HUDEP-2 (cell line): Measurements from ENCODE around the gene CHRNA10.
"Not testable (repeated sequence)": the region's sequence is repeated elsewhere in the genome, so short reads cannot be mapped to it uniquely, and the experiment has no call there.

Source experiments
- DNase-seq, 76 experiments: peaks; one replicate each; lab custom pipeline; 2025; ENCODE audit not compliant: unreplicated experiment in 76 of 76; lab: John Stamatoyannopoulos, UW

CHRNA10 gene

DNA sequence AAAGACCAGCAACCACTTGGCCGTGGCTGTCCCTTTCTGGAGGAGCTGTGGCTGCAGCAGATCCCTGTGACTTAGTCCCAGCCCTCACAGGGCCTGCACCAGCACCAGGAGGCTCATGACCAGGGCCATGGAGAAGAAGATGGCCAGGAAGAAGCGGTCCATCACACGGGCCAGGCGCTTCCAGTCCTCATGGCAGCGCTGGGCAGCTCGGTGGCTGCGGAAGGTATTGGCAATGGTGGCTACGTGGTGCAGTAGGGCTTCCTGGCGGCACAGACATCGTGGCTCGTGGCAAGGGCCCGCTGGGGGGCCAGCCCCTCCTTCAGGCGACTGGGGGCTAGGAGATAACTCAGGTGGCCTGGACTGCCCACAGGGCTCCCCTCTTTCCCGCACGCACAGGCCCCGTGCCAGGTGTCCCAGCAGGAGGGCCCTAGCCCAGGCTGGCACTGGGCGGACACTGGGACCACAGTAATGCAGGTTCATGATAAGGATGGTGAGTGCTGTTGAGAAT lies 5.1 kb downstream of the CHRNA10 start:
- DNase-seq, result no peak

DNA sequence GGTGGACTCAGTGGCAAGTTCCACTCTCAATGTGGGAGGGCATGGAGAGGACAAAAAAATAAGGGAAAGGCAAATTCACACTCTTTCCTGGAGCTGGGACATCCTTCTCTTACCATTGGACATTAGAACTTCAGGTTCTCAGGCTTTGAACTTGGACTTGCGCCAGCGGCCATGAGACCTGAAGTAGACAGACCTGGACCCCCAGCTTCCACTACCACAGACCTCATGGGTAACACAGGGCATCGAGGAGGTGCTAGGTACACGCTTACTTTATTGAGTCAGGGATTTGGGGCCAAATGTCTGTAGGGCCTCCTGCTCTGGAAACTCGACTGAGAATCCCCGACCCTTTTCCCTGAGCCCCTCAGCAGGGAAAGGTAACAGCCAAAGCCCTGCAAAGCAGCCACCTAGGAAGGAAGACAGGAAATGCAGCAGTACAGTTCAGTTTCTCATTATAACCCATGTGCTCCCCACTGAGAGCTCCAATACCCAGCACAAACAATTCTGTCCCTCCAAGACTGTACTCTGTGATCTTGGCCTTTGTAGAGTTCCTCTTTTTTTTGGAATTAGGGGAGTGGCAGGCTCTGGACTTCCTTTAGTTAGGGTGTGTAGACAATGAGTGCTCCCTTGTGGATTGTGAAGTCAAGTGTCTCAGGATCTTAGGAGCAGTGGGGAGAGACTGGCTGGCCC lies 5.7 kb downstream of the CHRNA10 start:
- no peak for DNase-seq

DNA sequence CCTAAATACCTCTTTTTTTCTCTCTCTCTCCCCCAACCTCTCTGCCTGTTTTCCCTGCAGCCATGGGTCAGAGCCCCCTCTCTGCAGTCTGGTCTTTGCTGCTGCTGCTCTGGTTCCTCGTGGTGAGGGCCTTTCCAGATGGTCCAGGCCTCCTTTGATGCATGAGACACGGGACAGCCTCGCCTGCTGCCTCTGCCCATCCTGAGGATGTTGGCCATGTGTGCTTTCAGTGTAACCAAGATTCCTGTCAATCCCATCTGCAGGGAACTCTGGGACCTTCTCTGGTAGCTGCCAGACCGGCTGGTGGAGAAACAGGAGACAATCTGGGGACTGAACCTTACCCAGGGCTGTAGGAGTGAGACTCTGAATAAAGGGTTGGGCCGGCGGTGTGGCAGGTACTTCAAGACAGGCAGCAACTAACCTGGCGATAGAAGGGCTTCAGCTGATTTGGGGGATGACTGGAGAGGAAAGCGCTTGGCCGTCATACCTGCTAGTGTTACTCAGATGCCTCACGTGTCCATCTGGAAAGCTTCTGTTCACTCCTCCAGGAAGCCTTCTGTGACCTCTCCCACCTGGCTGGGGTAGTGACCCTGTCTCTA lies 7.1 kb downstream of the CHRNA10 start:
- DNase-seq, result no peak

DNA sequence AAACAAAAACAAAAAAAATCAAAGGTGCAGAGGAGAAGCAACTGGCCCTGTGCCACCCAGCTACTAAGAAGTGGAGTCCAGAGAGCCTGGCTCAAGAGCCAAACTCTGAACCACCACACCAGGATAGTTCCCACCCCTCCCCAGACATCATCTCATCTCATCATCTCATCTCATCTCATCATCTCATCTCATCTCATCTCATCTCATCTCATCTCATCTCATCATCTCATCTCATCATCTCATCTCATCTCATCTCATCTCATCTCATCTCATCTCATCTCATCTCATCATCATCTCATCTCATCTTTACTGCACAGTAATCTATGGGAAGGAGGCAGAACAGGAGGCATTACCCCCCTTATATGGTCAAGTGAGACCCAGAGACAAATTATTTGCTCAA lies 8.3 kb downstream of the CHRNA10 start:
- DNase-seq, result no peak

DNA sequence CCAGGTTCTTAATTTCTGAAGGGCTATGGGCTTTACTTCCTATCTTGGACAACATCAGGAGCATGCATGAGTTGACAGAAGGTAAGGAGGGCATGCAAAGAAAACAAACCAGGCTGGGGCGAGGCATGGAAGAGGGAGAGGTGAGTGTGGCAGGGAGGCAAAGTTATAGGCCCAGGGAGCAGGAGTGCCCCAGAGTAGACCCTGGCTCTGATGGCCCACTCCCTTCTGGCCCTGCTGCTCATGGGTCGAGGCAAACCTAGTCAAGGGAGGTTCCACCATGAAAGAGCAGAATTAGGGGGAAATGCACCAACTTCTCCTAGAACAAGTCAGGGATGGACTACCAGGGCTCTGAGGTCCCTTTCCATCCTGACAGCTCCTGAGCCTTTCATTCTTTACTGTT lies 10.2 kb downstream of the CHRNA10 start:
- no peak for DNase-seq

DNA sequence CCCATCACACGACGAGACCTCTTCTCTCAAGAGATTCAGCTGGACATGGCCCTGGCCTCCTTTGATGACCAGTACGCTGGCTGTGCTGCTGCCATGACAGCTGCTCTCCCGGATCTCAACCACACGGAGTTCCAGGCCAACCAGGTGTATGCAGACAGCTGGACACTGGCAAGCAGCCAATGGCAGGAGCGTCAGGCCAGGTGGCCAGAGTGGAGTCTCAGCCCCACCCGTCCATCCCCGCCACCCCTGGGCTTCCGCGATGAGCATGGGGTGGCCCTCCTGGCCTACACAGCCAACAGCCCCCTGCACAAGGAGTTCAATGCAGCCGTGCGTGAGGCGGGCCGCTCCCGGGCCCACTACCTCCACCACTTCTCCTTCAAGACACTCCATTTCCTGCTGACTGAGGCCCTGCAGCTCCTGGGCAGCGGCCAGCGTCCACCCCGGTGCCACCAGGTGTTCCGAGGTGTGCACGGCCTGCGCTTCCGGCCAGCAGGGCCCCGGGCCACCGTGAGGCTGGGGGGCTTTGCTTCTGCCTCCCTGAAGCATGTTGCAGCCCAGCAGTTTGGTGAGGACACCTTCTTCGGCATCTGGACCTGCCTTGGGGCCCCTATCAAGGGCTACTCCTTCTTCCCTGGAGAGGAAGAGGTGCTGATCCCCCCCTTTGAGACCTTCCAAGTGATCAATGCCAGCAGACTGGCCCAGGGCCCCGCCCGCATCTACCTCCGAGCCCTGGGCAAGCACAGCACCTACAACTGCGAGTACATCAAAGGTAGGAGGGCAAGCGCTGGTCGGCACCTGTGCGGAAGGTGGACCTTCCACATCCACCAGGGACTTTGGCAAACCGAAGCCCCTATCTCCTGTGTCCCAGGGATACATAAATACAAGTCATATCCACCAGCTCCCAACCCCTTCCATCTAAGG lies 11.3 kb downstream of the CHRNA10 start:
- DNase-seq, result no peak

DNA sequence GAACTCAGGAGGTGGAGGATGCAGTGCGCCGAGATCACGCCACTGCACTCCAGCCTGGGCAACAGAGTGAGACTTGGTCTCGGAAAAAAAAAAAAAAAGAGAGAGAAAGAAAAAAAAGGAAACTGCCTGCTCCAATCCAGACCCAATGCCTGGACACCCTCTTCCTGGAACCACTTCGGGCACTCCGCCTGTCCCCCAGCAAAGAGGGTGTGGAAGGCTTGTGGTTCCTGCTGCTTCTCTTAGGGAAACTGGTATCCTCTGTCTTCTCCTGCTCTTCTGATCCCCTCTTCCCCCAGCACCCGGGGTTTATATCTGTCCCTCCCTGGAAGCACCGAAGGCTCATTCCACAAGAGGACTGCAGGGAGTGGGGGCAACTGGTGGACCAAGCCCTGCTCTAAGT lies 12.9 kb downstream of the CHRNA10 start:
- no peak for DNase-seq

DNA sequence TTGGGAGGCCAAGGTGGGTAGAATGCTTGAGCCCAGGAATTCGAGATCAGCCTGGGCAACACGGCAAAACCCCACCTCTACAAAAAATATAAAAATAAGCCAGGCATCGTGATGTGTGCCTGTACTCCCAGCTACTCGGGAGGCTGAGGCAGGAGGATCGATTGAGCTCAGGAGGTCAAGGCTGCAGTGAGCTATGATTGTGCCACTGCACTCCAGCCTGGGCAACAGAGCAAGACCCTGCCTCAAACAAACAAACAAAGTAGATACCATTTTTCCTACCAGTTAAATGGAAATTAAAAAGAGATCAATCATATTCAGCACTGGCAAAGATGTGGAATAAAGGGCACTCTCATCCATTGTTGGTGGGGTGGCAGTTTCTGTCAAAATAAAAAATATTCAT lies 13.9 kb downstream of the CHRNA10 start:
- not testable (repeated sequence) for DNase-seq

DNA sequence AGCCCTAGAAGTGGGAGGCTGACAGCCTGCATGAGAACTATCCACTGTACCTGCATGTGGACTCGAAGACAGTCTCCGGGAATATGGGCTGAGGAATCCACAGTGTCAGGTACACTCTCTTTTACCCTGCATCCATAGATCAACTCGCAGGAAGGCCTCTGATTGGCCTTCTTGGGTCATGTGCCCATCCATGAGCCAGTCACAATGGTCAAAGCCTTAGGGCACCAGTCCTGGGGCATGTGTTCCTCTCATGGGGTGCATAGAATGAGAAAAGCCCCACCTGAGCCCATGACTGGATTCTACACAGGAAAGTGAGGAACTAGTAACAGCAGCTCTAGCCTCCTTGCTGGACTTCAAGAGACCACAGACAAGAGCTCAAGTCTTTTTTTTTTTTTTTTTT lies 15.6 kb downstream of the CHRNA10 start:
- DNase-seq, result no peak

DNA sequence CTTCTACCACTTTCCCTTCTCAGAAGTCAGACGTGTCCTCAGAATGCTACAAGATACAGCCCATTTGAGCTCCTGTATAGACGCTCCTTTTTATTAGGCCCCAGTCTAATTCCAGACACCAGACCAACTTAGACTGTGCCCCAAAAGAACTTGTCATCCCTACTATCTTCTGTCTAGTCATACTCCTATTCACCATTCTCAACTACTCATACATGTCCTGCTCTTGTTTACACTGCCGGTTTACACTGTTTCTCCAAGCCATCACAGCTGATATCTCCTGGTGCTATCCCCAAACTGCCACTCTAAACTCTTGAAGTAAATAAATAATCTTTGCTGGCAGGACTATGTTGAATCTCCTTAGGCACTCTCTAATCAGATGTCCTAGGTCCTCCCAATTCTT lies 18.7 kb downstream of the CHRNA10 start:
- DNase-seq, result not testable (repeated sequence)

DNA sequence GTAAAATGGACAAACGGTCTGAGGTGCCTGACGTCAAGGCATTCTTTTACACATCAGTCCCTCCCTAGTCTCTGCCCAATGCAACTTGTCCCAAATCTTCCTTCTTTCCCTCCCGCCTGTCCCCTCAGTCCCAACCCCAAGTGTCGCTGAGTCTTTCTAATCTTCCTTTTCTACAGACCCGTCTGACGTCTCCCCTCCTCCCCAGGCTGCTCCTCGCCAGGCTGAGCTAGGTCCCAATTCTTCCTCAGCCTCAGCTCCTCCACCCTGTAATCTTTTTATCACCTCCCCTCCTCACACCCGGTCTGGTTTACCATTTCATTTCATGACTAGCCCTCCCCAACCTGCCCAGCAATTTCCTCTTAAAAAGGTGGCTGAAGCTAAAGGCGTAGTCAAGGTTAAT lies 21.8 kb downstream of the CHRNA10 start:
- DNase-seq, result not testable (repeated sequence)

DNA sequence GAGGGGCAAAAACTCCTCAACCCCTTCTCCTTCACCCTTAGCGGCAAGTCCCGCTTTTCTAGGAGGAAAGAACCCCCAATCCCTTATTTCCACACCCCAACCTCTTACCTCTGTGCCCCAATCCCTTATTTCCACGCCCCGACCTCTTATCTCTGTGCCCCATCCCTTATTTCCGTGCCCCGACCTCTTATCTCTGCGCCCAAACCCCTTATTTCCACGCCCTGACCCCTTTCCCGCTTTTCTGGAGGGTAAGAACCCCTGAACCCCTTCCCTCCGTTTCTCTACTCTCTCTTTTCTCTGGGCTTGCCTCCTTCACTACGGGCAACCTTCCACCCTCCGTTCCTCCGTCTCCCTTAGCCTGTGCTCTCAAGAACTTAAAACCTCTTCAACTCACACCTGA lies 22.3 kb downstream of the CHRNA10 start:
- not testable (repeated sequence) for DNase-seq

DNA sequence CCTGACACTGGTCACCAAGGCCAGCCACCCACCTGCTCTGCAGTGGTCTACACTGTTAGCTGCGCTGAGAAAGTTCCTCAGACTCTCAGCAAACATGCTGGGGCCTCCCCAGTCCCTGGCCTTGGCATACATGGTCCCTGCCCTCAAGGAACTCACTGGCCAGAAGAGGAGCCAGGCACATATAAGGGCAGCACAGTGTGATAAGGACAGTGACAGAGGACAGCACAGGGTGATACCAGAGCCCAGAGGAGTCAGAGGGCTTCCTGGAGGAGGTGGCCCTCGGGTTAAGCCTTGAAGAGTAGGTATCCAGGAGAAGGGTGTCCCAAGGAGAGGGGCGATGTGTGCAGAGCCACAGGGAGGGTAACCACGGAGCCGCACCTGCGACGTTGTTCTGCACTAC lies 25.6 kb downstream of the CHRNA10 start:
- DNase-seq, result no peak

DNA sequence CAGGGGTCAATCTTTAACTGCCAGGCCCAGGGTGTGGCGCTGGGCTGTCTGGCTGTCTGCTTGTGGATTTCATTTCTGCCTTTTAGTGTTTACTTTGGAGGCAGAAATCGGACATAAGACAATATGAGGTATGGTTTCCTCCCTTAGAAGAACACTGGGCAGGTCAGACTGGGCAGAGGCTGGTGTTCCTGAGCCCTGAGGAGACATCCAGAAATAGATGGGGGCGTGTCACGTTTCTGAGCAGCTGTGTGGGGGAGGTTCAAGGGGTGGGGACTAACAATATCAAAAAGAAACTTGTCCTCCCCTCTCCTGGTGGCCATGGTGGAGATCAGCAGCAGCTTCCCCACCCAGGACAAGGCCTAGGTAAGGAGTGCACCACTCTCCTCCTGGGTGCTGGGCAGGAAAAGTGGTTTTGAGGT lies 26.4 kb downstream of the CHRNA10 start, which contains the start of gene ART1:
TSS of gene ART1 (plus strand) at position 312 of the 419 bp plus-strand sequence. CDS start 14,086 bp downstream, outside the sequence.
- DNase-seq, result peak in 53 of 76 experiments; percentile 3 to 72 (median 36)

DNA sequence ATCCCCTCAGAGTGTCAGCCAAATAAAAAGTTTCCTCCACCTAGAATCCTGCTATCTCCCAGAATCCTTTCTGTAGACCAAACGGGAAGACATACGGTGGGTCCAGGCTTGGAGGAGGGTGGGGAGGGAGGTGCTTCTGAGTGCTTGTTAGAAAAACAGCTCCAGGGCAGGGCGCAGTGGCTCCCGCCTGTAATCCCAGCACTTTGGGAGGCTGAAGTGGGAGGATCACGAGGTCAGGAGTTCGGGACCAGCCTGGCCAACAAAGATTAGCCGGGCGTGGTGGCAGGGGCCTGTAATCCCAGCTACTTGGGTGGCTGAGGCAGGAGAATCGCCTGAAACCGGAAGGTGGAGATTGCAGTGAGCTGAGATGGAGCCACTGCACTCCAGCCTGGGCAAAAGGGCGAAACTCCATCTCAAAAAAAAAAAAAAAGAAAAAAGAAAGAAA lies 28.1 kb downstream of the CHRNA10 start:
- DNase-seq, result peak in 15 of 76 experiments; percentile 1 to 31 (median 11)

DNA sequence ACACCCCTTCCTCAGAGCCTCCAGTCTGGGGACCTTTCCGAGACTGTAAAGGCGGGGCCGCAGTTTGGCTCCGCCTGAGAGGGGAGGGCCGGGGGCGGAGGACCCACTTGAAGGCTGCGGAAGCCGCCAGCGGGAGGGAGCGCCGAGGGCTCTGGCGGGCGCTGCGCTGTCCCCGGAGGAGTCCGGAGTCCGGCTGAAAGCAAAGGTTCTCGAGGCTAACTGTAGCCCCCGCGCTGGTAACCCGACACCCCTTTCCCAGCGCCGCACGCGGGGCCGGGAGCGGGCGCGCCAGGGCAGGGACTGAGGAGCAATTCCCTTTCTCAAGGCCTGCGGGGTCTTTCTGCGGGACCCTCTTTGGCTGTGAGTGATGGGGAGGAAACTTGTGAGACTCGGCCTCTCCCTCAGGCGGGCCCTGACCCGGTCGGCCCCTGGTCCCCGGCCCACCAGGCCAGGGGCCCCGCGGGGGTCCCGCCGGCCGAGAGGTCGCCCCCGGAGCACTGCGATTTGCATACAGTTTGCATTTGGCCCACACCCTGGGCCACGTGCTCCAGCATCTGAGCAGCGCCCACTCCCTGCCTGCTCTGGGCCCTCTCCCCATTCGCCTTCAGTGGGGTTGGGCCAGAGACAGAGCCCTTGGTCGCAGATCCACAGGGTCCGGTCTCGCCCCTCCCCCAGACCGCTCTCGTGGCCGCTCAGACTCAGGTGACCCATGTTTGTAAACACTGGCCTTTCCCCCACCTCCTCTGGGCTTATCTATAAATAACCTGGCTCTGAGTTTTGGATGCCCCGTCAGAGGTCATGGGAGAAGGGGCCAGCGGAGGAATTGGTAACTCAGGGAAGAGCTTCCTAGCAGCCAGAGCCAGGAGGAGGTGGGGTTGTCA lies 28.9 kb downstream of the CHRNA10 start:
- DNase-seq, result peak in 62 of 76 experiments; percentile 5 to 78 (median 51)

DNA sequence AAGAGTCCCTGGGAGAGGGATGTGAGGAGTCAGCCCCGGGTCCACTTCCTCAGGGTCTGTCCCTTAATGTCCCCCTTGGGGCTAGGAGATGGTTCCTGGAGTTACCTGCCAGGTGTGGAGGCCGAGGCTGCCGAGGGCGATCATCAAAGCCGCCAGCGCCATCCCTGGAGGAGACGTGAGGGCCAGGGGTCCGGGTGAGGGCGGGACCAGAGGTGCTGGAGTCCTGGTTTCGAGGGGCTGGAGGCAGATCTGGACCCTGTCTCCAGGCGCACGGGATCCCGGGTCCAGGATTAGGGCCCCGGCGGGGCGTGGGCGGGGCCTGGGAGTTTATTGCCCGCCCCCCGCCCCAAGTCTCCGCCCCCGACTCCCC lies 29.5 kb downstream of the CHRNA10 start, which contains the start of gene ART5:
TSS of gene ART5 (minus strand) at position 292 of the 370 bp plus-strand sequence. CDS start at position 162, 130 bp downstream.
- DNase-seq, result no peak

DNA sequence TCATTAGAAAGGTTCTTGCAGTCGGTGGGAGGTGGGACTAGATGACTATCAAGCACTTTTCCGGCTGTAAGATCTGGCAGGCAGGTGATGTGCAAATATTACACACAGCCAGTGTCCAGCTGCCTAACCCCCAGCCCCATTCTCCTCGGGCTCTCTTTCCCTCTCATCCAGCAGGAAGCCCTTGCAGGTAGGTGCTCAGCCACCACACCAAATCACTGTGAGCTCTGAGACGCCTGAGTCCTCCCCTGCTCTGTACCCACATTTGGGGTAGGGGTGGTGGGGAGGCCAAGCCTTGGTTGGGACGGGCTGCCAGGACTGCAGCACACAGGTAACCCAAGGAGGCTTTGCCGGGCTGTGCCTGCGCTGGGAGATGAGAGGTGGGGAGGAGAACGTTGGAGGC lies 30.0 kb downstream of the CHRNA10 start:
- no peak for DNase-seq

DNA sequence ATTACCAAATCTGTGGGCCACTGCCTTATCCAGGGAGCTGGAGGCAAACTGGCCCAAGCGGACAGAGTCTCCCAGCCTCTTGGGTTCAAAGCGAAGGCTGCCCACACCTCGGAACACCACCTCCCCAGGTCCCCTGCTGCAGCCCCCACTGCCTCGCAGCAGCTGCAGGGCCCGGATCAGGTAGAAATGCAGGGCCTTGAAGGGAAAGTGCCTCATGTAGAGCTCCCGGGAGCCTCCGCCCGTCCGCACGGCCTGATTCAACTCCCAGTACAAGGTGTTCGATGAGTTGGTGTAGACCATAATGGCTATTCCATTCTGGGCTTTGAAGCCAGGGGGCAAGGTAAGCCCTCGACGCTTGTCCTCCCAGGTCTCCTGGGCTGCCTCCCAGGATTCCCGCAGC lies 31.3 kb downstream of the CHRNA10 start:
- DNase-seq, result no peak

DNA sequence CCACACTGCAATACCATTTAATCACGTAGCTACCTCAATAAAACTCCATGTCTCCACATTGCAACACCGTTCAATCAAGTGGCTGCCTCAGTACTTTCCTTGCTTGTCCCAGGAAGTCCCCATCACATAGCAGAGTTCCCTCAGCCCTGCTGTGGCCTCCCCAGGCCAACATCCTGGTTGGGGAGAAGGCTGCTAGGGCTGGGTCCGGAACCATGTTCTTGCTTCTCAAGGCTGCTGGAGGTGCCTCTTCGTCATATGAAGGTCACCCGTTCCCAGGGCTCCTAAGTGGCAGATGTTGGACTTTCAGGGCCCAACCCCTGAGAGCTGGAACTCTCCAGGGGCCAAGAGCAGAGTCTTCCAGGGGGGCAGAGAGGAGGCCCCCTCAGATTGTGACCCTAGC lies 32.7 kb downstream of the CHRNA10 start:
- no peak for DNase-seq
